ENCODE measurements around the gene CCDC192.

CCDC192 gene

GRCh38 chr5:127886081-127886480, 182.9 kb downstream of the CCDC192 start:
- no peaks in the 10 kb centered on the region for H3K9me3 ChIP-seq (ENCODE audit: insufficient read depth, low read length)
- no peak overlapping the region for H3K4me2 ChIP-seq (ENCODE audit: low read depth, low read length, poor library complexity, severe bottlenecking)
- no peak overlapping the region for H3K4me3 ChIP-seq (ENCODE audit: insufficient read depth, low read length, poor library complexity, severe bottlenecking)
- H3K27me3 ChIP-seq (ENCODE audit: low read length): no peaks in the 10 kb centered on the region
- H3K27ac ChIP-seq (ENCODE audit: low read depth, low read length): no peak overlapping the region
- TF ChIP-seq EZH2phosphoT487 (conservative IDR thresholded peaks at IDR 0.05; ENCODE audit: low read length): no peak
- H3K9ac ChIP-seq (ENCODE audit: low read length): no peak overlapping the region
- no peaks in the 10 kb centered on the region for H3F3A ChIP-seq (ENCODE audit: insufficient read depth)
- H4K20me1 ChIP-seq (ENCODE audit: low read depth, low read length): no peaks in the 10 kb centered on the region
- H2AFZ ChIP-seq (ENCODE audit: low read depth, low read length, severe bottlenecking): no peak overlapping the region
- no peaks in the 10 kb centered on the region for H3K9me2 ChIP-seq (replicated peaks; ENCODE audit: insufficient read depth, low read length)
- no peaks in the 10 kb centered on the region for H3K36me3 ChIP-seq (ENCODE audit: low read length)
- no peaks in the 10 kb centered on the region for H3K79me2 ChIP-seq (ENCODE audit: insufficient read depth, low read length)

- H2AFZ ChIP-seq (ENCODE audit: low read depth, low read length, severe bottlenecking): no peak overlapping the region
- H3K27me3 ChIP-seq (ENCODE audit: low read length): no peaks in the 10 kb centered on the region
- H3K9me2 ChIP-seq (replicated peaks; ENCODE audit: insufficient read depth, low read length): no peaks in the 10 kb centered on the region
- H3F3A ChIP-seq (ENCODE audit: insufficient read depth): no peaks in the 10 kb centered on the region
- no peak overlapping the region for H3K27ac ChIP-seq (ENCODE audit: low read depth, low read length)
- no peak overlapping the region for H3K4me2 ChIP-seq (ENCODE audit: low read depth, low read length, poor library complexity, severe bottlenecking)
- no peaks in the 10 kb centered on the region for H3K9me3 ChIP-seq (ENCODE audit: insufficient read depth, low read length)
- H3K4me3 ChIP-seq (ENCODE audit: insufficient read depth, low read length, poor library complexity, severe bottlenecking): no peak overlapping the region
- no peaks in the 10 kb centered on the region for H4K20me1 ChIP-seq (ENCODE audit: low read depth, low read length)
- H3K79me2 ChIP-seq (ENCODE audit: insufficient read depth, low read length): no peaks in the 10 kb centered on the region
- H3K9ac ChIP-seq (ENCODE audit: low read length): no peak overlapping the region
- no peaks in the 10 kb centered on the region for H3K36me3 ChIP-seq (ENCODE audit: low read length)
- TF ChIP-seq CTCF (IDR thresholded peaks at IDR 0.05; ENCODE audit: insufficient read depth, low read length, poor library complexity, severe bottlenecking) (no peak), EZH2phosphoT487 (conservative IDR thresholded peaks at IDR 0.05; ENCODE audit: low read length) (no peak)
Observed at GRCh38 chr5:127887282-127887681, 184.1 kb downstream of the CCDC192 start.

GRCh38 chr5:127891942-127892341, 188.8 kb downstream of the CCDC192 start:
- Histone ChIP-seq H3K27me3 (ENCODE audit: low read length) (no peaks in the 10 kb centered on the region), H3K9me3 (ENCODE audit: insufficient read depth, low read length) (no peaks in the 10 kb centered on the region), H3K4me3 (ENCODE audit: insufficient read depth, low read length, poor library complexity, severe bottlenecking) (no peak overlapping the region), H2AFZ (ENCODE audit: low read depth, low read length, severe bottlenecking) (no peak overlapping the region), H3K9me2 (replicated peaks; ENCODE audit: insufficient read depth, low read length) (no peaks in the 10 kb centered on the region), H3K4me2 (ENCODE audit: low read depth, low read length, poor library complexity, severe bottlenecking) (no peak overlapping the region), H3F3A (ENCODE audit: insufficient read depth) (no peaks in the 10 kb centered on the region), H3K9ac (ENCODE audit: low read length) (no peak overlapping the region), H3K79me2 (ENCODE audit: insufficient read depth, low read length) (no peaks in the 10 kb centered on the region), H4K20me1 (ENCODE audit: low read depth, low read length) (no peaks in the 10 kb centered on the region), H3K36me3 (ENCODE audit: low read length) (no peaks in the 10 kb centered on the region), H3K27ac (ENCODE audit: low read depth, low read length) (no peak overlapping the region)
- TF ChIP-seq CTCF (IDR thresholded peaks at IDR 0.05; ENCODE audit: insufficient read depth, low read length, poor library complexity, severe bottlenecking) (no peak), EZH2phosphoT487 (conservative IDR thresholded peaks at IDR 0.05; ENCODE audit: low read length) (no peak)

- no peak for TF ChIP-seq CTCF (IDR thresholded peaks at IDR 0.05; ENCODE audit: insufficient read depth, low read length, poor library complexity, severe bottlenecking)
- TF ChIP-seq EZH2phosphoT487 (conservative IDR thresholded peaks at IDR 0.05; ENCODE audit: low read length): no peak
- no peak overlapping the region for H3K4me2 ChIP-seq (ENCODE audit: low read depth, low read length, poor library complexity, severe bottlenecking)
- no peaks in the 10 kb centered on the region for H3K36me3 ChIP-seq (ENCODE audit: low read length)
- no peaks in the 10 kb centered on the region for H3F3A ChIP-seq (ENCODE audit: insufficient read depth)
- no peak overlapping the region for H3K27ac ChIP-seq (ENCODE audit: low read depth, low read length)
- no peaks in the 10 kb centered on the region for H3K27me3 ChIP-seq (ENCODE audit: low read length)
- H3K4me3 ChIP-seq (ENCODE audit: insufficient read depth, low read length, poor library complexity, severe bottlenecking): no peak overlapping the region
- H2AFZ ChIP-seq (ENCODE audit: low read depth, low read length, severe bottlenecking): no peak overlapping the region
- no peaks in the 10 kb centered on the region for H3K79me2 ChIP-seq (ENCODE audit: insufficient read depth, low read length)
- no peaks in the 10 kb centered on the region for H4K20me1 ChIP-seq (ENCODE audit: low read depth, low read length)
- no peaks in the 10 kb centered on the region for H3K9me2 ChIP-seq (replicated peaks; ENCODE audit: insufficient read depth, low read length)
- H3K9ac ChIP-seq (ENCODE audit: low read length): no peak overlapping the region
- H3K9me3 ChIP-seq (ENCODE audit: insufficient read depth, low read length): no peaks in the 10 kb centered on the region
Observed at GRCh38 chr5:127892467-127893207, 189.4 kb downstream of the CCDC192 start.

Measured in SU-DHL-6 (cell line).